IMR-90 (cell line): ENCODE data around the gene HAND1.

Experiments
- CEBPB ChIP-seq: IDR thresholded peaks from 2 replicates; pipeline ENCODE4 v1.6.1; 2012; ENCODE audit warnings: low read depth, low read length, improper control_type of control experiment
- ELK1 ChIP-seq: fragments of 150-350 bp; IDR thresholded peaks from 2 replicates; pipeline ENCODE4 v1.6.1; 2016; ENCODE audit warnings: low read depth, mild to moderate bottlenecking, low read length, moderate library complexity, borderline replicate concordance
- RAD21 ChIP-seq: IDR thresholded peaks from 2 replicates; pipeline ENCODE4 v1.6.1; 2012; ENCODE audit warnings: low read length, improper control_type of control experiment
- TF ChIP-seq, protein P1 (sequence below): conservative IDR thresholded peaks from 2 replicates; pipeline ENCODE4 v1.5.1; 2012; ENCODE audit warnings: mild to moderate bottlenecking, low read depth, low read length, improper control_type of control experiment

GRCh38 chr5:154470947-154471870 lies 6.8 kb downstream of the HAND1 start:
- TF ChIP-seq, protein P1, sequence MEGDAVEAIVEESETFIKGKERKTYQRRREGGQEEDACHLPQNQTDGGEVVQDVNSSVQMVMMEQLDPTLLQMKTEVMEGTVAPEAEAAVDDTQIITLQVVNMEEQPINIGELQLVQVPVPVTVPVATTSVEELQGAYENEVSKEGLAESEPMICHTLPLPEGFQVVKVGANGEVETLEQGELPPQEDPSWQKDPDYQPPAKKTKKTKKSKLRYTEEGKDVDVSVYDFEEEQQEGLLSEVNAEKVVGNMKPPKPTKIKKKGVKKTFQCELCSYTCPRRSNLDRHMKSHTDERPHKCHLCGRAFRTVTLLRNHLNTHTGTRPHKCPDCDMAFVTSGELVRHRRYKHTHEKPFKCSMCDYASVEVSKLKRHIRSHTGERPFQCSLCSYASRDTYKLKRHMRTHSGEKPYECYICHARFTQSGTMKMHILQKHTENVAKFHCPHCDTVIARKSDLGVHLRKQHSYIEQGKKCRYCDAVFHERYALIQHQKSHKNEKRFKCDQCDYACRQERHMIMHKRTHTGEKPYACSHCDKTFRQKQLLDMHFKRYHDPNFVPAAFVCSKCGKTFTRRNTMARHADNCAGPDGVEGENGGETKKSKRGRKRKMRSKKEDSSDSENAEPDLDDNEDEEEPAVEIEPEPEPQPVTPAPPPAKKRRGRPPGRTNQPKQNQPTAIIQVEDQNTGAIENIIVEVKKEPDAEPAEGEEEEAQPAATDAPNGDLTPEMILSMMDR, result no peak
- TF ChIP-seq ELK1 (no peak), RAD21 (no peak), CEBPB (no peak)
